ENCODE data around the gene EGFL8.

EGFL8 gene

GRCh38 chr6:32167761-32168262 is 3.4 kb downstream of the EGFL8 start:
- DNase-seq (ENCODE audit: low read depth, low spot score): no peak

- no peak for DNase-seq (ENCODE audit: low read depth, low spot score)
Observed at GRCh38 chr6:32168350-32168749, 4.0 kb downstream of the EGFL8 start.

- no peak for DNase-seq (ENCODE audit: low read depth, low spot score)
Observed at GRCh38 chr6:32168807-32169591, 4.6 kb downstream of the EGFL8 start.

- no peak for DNase-seq (ENCODE audit: low read depth, low spot score)
Observed at GRCh38 chr6:32170294-32170693, 5.9 kb downstream of the EGFL8 start.

GRCh38 chr6:32171234-32171633 is 6.8 kb downstream of the EGFL8 start:
- DNase-seq (ENCODE audit: low read depth, low spot score): no peak

GRCh38 chr6:32173051-32173727 is 8.8 kb downstream of the EGFL8 start:
- no peak for DNase-seq (ENCODE audit: low read depth, low spot score)

GRCh38 chr6:32174416-32174815 is 10.0 kb downstream of the EGFL8 start:
- no peak for DNase-seq (ENCODE audit: low read depth, low spot score)

- DNase-seq (ENCODE audit: low read depth, low spot score): no peak
Observed at GRCh38 chr6:32175322-32175710, 10.9 kb downstream of the EGFL8 start.

- peak; percentile 82 for DNase-seq (ENCODE audit: low read depth, low spot score)
Observed at GRCh38 chr6:32175711-32176475, 11.5 kb downstream of the EGFL8 start, which contains the start of gene AGPAT1. TSS of gene AGPAT1 (minus strand) at chr6:32176084. CDS start at chr6:32171496, 4,588 bp downstream.

GRCh38 chr6:32176476-32177182 is 12.2 kb downstream of the EGFL8 start:
- no peak for DNase-seq (ENCODE audit: low read depth, low spot score)

GRCh38 chr6:32177183-32177787 is 12.9 kb downstream of the EGFL8 start:
- no peak for DNase-seq (ENCODE audit: low read depth, low spot score)

- DNase-seq (ENCODE audit: low read depth, low spot score): peak; percentile 100
Observed at GRCh38 chr6:32177788-32178546, 13.6 kb downstream of the EGFL8 start, which contains the start of gene RNF5. TSS of gene RNF5 (plus strand) at chr6:32178405. CDS start at chr6:32178512, 107 bp downstream.

- DNase-seq (ENCODE audit: low read depth, low spot score): no peak
Observed at GRCh38 chr6:32178547-32179440, 14.4 kb downstream of the EGFL8 start.

- DNase-seq (ENCODE audit: low read depth, low spot score): no peak
Observed at GRCh38 chr6:32179766-32180405, 15.5 kb downstream of the EGFL8 start.

- DNase-seq (ENCODE audit: low read depth, low spot score): no peak
Observed at GRCh38 chr6:32181148-32181702, 16.8 kb downstream of the EGFL8 start.

- no peak for DNase-seq (ENCODE audit: low read depth, low spot score)
Observed at GRCh38 chr6:32181915-32182529, 17.6 kb downstream of the EGFL8 start.

GRCh38 chr6:32182555-32182981 is 18.2 kb downstream of the EGFL8 start:
- DNase-seq (ENCODE audit: low read depth, low spot score): no peak

GRCh38 chr6:32183030-32183429 is 18.6 kb downstream of the EGFL8 start:
- no peak for DNase-seq (ENCODE audit: low read depth, low spot score)

Measured in brain pericyte (primary cell).